Measurements from ENCODE around the gene C19orf12. TPM values are rescaled to one million over a fixed set of nuclear protein-coding genes. Genes with fewer than 3 reads are reported as not detected.

The C19orf12 gene
- total RNA-seq, 1 donor from 2014 or later = 21.6 TPM

DNA sequence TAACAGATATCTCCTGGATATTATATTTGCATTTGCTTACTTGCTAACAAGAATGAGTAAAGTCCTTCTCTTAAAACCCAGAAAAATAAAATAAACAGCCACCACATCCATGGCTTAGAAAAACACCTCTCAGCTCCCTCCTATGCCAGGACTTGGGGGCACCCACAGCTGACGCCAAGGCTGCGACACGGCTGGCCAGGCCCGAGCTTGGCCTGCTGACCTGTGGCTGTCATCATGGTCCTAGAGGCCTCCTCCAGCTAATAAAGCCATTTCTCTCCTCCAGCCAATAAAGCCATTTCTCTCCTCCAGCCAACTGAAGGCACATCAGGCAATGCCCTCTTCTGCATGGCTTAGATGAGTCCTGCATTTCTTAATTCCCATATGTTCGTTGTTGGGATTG lies 20.9 kb downstream of the C19orf12 start:
- ATAC-seq (ENCODE audit: low read depth) (no peak), DNase-seq (no peak)
- Mint-ChIP-seq H3K27ac (no peak overlapping the region), H3K27me3 (no peaks in the 10 kb centered on the region), H3K4me1 (peaks cover 21% of the 10 kb centered on the region), H3K36me3 (ENCODE audit: low read depth) (no peaks in the 10 kb centered on the region), H3K4me3 (no peak overlapping the region), H3K9me3 (no peaks in the 10 kb centered on the region)
- intact Hi-C loops (cut with micrococcal nuclease) = loop anchor here (1.0 kb wide), 2 partner anchors 22 to 179 kb away; no protein-coding TSS in a partner anchor
- TF ChIP-seq, protein P1, sequence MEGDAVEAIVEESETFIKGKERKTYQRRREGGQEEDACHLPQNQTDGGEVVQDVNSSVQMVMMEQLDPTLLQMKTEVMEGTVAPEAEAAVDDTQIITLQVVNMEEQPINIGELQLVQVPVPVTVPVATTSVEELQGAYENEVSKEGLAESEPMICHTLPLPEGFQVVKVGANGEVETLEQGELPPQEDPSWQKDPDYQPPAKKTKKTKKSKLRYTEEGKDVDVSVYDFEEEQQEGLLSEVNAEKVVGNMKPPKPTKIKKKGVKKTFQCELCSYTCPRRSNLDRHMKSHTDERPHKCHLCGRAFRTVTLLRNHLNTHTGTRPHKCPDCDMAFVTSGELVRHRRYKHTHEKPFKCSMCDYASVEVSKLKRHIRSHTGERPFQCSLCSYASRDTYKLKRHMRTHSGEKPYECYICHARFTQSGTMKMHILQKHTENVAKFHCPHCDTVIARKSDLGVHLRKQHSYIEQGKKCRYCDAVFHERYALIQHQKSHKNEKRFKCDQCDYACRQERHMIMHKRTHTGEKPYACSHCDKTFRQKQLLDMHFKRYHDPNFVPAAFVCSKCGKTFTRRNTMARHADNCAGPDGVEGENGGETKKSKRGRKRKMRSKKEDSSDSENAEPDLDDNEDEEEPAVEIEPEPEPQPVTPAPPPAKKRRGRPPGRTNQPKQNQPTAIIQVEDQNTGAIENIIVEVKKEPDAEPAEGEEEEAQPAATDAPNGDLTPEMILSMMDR (IDR thresholded peaks at IDR 0.05) = no peak
- CTCF ChIA-PET = interaction anchor here (0.9 to 6.4 kb wide), 10 partner anchors 10 to 88 kb away, joined by 3 to 43 read pairs (median 4); partner anchors contain the start of genes PLEKHF1 and POP4
- POLR2A ChIA-PET = interaction anchor here (1.3 to 2.0 kb wide), 2 partner anchors 22 to 88 kb away, joined by 4 to 7 read pairs; partner anchors contain the start of gene POP4

DNA sequence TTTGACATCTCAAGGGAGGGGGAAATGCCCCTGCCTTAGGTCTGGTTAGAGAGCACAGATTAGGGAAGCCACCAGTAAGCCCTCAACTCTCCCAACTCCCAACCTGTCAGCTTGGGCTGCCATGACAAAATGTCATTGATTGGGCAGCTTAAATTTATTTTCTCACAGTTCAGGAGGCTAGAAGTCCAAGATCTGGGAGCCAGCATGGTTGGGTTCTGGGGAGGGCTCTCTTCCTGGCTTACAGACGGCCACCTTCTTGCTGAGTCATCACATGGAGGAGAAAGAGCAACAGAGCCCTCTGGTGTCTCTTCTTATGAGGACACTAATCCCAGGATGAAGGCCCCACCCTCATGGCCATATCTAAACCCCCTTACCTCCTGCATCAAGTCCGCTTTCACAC lies 24.2 kb downstream of the C19orf12 start:
- Mint-ChIP-seq H3K4me3 (no peak overlapping the region), H3K36me3 (ENCODE audit: low read depth) (no peaks in the 10 kb centered on the region), H3K4me1 (peaks cover 21% of the 10 kb centered on the region), H3K27me3 (no peaks in the 10 kb centered on the region), H3K9me3 (no peaks in the 10 kb centered on the region), H3K27ac (no peak overlapping the region)
- DNase-seq (no peak), ATAC-seq (ENCODE audit: low read depth) (peak; percentile 68)
- intact Hi-C loops (cut with micrococcal nuclease) = loop anchor here (1.0 kb wide), 2 partner anchors 26 to 81 kb away; partner anchors contain the start of gene PLEKHF1
- POLR2A ChIA-PET = interaction anchor here (0.7 to 1.9 kb wide), 4 partner anchors 26 to 84 kb away, joined by 3 to 11 read pairs (median 4); partner anchors contain the start of gene PLEKHF1
- CTCF ChIA-PET = interaction anchor here (0.7 to 6.4 kb wide), 7 partner anchors 12 to 85 kb away, joined by 3 to 43 read pairs (median 7); partner anchors contain the start of genes PLEKHF1 and POP4
- TF ChIP-seq, protein P1 (IDR thresholded peaks at IDR 0.05) = no peak

DNA sequence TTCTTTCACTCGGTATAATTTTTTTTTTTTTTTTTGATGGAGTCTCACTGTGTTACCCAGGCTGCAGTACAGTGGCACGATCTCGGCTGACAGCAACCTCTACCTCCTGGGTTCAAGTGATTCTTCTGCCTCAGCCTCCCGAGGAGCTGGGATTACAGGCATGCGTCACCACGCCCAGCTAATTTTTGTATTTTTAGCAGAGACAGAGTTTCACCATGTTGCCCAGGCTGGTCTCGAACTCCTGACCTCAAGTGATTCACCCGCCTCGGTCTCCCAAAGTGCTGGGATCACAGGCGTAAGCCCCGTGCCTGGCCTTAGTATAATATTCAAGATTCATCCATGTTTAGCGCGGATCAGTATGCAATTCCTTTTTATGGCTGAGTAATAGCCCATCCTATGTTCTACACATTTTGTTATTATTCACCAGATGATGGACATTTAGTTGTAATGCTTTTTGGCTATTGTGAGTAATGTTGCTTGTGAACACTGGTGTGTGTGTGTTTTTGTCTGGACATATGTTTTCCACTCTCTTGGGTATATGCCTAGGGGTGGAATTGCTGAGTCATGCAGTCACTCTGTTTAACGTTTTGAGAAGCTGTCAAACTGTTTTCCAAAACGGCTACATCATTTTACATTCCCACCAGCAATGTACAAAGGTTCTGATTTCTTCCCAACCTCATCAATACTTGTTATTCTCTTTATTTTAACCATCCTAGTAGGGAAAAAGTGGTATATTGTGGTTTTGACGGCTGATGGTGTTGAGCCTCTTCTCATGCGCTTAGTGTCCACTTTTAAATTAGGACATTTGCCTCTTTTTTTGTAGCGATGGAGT lies 26.9 kb downstream of the C19orf12 start:
- intact Hi-C loops (cut with micrococcal nuclease) = no loop called here
- Mint-ChIP-seq H3K27me3 (no peaks in the 10 kb centered on the region), H3K36me3 (ENCODE audit: low read depth) (no peaks in the 10 kb centered on the region), H3K27ac (no peak overlapping the region), H3K4me3 (no peak overlapping the region), H3K4me1 (peaks cover 7% of the 10 kb centered on the region), H3K9me3 (no peaks in the 10 kb centered on the region)
- TF ChIP-seq, protein P1 (IDR thresholded peaks at IDR 0.05) = no peak
- ATAC-seq (ENCODE audit: low read depth) = no peak
- ChIA-PET POLR2A (no interaction called here), CTCF (no interaction called here)
- no peak for DNase-seq

DNA sequence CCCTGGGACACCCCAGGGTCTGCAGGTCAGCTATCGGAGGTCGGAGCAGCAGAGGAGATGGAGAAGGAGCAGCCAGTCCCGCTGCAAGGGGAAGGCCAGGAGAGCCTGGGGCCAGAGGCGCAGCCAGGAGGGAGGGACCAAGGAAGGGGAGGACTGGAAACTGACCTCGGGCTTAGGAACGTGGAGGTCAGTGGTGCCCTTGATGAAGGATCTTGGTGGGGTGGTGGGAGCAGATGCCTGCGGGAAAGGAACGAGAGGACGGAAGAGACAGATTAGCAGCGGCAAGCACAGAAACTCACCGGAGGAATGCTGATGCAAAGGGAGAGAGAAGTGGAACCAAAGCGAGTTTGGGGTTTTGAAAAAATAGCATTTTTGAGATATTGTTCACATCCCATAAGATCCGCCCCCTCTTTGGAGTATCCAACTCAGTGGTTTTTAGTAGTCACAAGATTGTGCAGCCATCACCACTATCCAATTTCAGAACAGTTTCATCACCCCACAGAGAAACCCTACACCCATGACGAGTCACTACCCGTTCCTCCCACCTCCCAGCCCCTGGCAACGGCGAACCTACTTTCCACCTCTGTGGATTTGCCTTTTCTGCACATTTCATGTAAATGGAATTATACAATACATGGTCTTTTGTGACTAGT lies 27.7 kb downstream of the C19orf12 start:
- Mint-ChIP-seq H3K4me1 (peaks cover 7% of the 10 kb centered on the region), H3K4me3 (no peak overlapping the region), H3K27me3 (no peaks in the 10 kb centered on the region), H3K9me3 (no peaks in the 10 kb centered on the region), H3K36me3 (ENCODE audit: low read depth) (no peaks in the 10 kb centered on the region), H3K27ac (no peak overlapping the region)
- DNase-seq (no peak), ATAC-seq (ENCODE audit: low read depth) (no peak)
- TF ChIP-seq, protein P1 (IDR thresholded peaks at IDR 0.05) = no peak
- intact Hi-C loops (cut with micrococcal nuclease) = no loop called here
- POLR2A ChIA-PET = no interaction called here
- CTCF ChIA-PET = no interaction called here

Data from activated B cell treated with CpG ODN at 0.5 μM for 24 hours (primary cell).